ENCODE data around the gene HPCAL1. TPM values are rescaled to one million over a fixed set of nuclear protein-coding genes. Genes with fewer than 3 reads are reported as not detected.
A peak's percentile ranks its signal among the peaks of the same experiment; 100 is the strongest.

The HPCAL1 gene
- total RNA-seq, 1 donor from 2014 or later = 13.1 TPM

DNA sequence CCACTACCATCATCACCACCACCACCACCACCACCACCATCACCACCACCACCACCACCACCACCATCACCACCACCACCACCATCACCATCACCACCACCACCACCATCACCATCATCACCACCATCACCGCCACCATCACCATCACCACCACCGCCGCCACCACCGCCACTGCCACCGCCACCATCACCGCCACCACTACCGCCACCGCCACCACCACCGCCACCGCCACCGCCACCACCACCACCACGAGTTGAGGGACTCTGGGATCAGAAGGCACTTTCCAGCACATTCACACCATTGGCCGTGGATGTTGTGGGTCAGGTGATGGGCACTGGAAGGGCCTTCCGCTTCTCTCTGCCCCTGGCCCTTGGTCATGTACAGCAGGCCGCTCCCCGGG, 96.7 kb downstream of the HPCAL1 start:
- no peak for DNase-seq
- H3K27me3 Mint-ChIP-seq (ENCODE audit: unreplicated experiment) = peaks cover 3% of the 10 kb centered on the region
- no peak overlapping the region for H3K27ac Mint-ChIP-seq (ENCODE audit: unreplicated experiment)
- peaks cover 4% of the 10 kb centered on the region for H3K36me3 Mint-ChIP-seq (ENCODE audit: unreplicated experiment)
- TF ChIP-seq, protein P1, sequence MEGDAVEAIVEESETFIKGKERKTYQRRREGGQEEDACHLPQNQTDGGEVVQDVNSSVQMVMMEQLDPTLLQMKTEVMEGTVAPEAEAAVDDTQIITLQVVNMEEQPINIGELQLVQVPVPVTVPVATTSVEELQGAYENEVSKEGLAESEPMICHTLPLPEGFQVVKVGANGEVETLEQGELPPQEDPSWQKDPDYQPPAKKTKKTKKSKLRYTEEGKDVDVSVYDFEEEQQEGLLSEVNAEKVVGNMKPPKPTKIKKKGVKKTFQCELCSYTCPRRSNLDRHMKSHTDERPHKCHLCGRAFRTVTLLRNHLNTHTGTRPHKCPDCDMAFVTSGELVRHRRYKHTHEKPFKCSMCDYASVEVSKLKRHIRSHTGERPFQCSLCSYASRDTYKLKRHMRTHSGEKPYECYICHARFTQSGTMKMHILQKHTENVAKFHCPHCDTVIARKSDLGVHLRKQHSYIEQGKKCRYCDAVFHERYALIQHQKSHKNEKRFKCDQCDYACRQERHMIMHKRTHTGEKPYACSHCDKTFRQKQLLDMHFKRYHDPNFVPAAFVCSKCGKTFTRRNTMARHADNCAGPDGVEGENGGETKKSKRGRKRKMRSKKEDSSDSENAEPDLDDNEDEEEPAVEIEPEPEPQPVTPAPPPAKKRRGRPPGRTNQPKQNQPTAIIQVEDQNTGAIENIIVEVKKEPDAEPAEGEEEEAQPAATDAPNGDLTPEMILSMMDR (IDR thresholded peaks at IDR 0.05; ENCODE audit: partially characterized antibody, unreplicated experiment) = no peak
- no peak overlapping the region for H3K4me3 Mint-ChIP-seq (ENCODE audit: unreplicated experiment)
- peaks cover 3% of the 10 kb centered on the region for H3K9me3 Mint-ChIP-seq (ENCODE audit: unreplicated experiment)
- H3K4me1 Mint-ChIP-seq (ENCODE audit: low read depth, unreplicated experiment) = peaks cover 10% of the 10 kb centered on the region

DNA sequence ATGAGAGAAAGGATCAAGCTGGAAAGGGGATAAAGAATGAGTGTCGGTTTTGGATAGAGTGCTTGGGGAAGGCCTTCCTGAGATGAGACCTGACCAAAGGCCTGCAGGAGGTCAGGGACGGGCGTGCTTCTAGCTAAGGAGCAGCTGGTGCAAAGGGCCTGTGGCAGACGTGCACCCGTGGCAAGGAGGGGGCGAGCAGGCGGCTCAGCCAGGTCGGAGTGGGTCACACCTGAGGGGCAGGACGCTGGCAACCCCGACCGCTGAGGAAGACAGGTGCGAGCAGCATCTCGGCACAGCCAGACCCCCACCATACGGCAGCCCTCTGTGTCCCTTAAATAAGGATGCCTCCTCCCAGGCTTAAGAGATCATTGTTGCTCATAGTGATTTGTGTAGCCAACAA, 97.3 kb downstream of the HPCAL1 start:
- H3K9me3 Mint-ChIP-seq (ENCODE audit: unreplicated experiment) = peaks cover 3% of the 10 kb centered on the region
- TF ChIP-seq, protein P1 (IDR thresholded peaks at IDR 0.05; ENCODE audit: partially characterized antibody, unreplicated experiment) = no peak
- peaks cover 10% of the 10 kb centered on the region for H3K4me1 Mint-ChIP-seq (ENCODE audit: low read depth, unreplicated experiment)
- peak overlapping the region; percentile 31 for H3K27ac Mint-ChIP-seq (ENCODE audit: unreplicated experiment)
- no peak for DNase-seq
- H3K36me3 Mint-ChIP-seq (ENCODE audit: unreplicated experiment) = peaks cover 4% of the 10 kb centered on the region
- peaks cover 3% of the 10 kb centered on the region for H3K27me3 Mint-ChIP-seq (ENCODE audit: unreplicated experiment)
- H3K4me3 Mint-ChIP-seq (ENCODE audit: unreplicated experiment) = no peak overlapping the region

DNA sequence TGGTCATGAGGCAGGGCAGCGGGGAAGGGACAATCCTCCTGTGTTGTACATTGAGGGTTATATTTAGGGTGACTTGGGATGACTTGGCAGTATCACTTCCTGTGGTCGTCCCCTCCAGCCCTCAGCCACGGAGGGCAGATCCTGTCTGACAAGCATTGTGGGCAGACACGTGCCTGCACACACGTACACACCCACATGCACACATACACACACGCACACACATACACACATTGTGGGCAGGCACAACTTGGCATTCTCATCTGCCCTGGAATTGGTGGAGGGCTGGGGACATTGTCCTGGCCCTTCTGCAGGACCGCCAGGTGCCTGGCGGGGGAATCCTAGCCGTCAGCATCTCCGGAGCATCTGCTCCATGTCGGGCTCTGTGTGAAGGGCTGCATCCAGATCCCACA, 97.9 kb downstream of the HPCAL1 start:
- H3K27ac Mint-ChIP-seq (ENCODE audit: unreplicated experiment) = no peak overlapping the region
- H3K4me3 Mint-ChIP-seq (ENCODE audit: unreplicated experiment) = no peak overlapping the region
- DNase-seq = no peak
- peaks cover 10% of the 10 kb centered on the region for H3K4me1 Mint-ChIP-seq (ENCODE audit: low read depth, unreplicated experiment)
- peaks cover 3% of the 10 kb centered on the region for H3K27me3 Mint-ChIP-seq (ENCODE audit: unreplicated experiment)
- peaks cover 3% of the 10 kb centered on the region for H3K9me3 Mint-ChIP-seq (ENCODE audit: unreplicated experiment)
- peaks cover 4% of the 10 kb centered on the region for H3K36me3 Mint-ChIP-seq (ENCODE audit: unreplicated experiment)
- TF ChIP-seq, protein P1 (IDR thresholded peaks at IDR 0.05; ENCODE audit: partially characterized antibody, unreplicated experiment) = no peak

DNA sequence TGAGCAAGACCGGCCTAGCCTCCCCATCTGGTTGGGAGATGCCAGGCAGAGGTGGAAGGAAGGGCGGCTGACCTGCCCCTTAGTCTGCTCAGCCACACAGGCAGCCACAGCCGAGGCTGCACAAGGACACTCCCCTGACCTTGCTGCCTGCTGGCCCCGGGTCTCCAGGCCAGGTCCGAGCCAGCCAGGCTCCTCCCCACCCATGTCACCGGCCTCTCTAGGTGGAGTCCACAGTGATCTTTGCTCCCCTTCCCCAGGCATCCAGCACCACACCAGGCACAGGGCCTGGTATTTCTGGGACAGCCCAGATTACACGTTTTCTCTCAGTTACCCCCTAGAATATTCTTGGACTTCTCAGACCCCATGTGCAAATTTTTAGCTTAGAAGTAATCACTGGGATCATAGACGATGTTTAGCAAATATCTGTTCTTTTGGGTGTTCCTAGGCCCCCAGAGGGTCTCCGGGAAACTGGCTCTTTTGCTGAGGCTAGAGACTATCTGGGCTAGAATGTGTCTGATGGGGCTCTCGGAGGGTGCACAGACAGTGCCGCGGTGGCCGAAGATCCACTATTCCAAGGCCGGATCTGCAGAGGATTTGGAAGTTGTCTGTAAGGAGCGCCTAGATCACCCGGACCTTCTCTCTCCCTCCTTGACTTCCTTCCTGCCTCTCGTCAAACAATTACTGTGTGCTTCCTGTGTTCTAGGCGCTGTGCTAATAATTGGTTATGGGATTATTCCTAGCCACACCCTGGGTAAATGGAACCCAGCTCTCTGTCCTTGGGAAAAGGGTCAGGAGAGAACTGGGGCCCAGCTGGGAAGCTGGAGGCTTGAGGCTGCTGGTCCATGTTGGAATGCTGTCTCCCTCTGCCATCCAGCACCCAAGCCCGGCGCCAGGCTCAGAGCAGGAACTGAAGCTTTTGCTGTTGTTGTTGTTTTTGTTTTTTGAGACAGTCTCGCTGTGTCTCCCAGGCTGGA, 98.6 kb downstream of the HPCAL1 start:
- no peak overlapping the region for H3K27ac Mint-ChIP-seq (ENCODE audit: unreplicated experiment)
- peaks cover 10% of the 10 kb centered on the region for H3K4me1 Mint-ChIP-seq (ENCODE audit: low read depth, unreplicated experiment)
- peaks cover 3% of the 10 kb centered on the region for H3K27me3 Mint-ChIP-seq (ENCODE audit: unreplicated experiment)
- TF ChIP-seq, protein P1 (IDR thresholded peaks at IDR 0.05; ENCODE audit: partially characterized antibody, unreplicated experiment) = no peak
- H3K36me3 Mint-ChIP-seq (ENCODE audit: unreplicated experiment) = peaks cover 4% of the 10 kb centered on the region
- H3K9me3 Mint-ChIP-seq (ENCODE audit: unreplicated experiment) = peaks cover 3% of the 10 kb centered on the region
- no peak for DNase-seq
- no peak overlapping the region for H3K4me3 Mint-ChIP-seq (ENCODE audit: unreplicated experiment)

DNA sequence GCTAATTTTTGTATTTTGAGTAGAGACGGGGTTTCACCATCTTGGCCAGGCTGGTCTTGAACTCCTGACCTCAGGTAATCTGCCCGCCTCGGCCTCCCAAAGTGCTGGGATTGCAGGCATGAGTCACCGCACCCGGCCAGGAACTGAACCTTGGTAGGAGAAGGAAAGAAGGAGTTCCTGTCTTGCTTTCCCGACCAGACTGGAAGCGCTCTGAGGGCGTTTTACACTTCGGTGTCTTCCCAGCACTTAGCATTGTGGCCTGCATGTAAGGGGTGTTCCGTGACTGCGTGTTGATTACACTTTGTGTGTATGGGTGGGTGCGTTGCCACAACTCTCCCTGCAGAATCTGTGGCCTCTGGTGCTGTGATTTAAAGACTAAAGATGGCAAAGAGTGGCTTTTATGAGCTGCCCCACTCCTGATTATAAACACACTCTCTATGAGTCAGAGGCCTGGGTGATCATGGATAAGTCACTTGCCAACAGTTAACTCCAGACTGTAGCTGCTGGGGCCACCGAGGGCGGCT, 99.4 kb downstream of the HPCAL1 start:
- Mint-ChIP-seq H3K27ac (ENCODE audit: unreplicated experiment) (no peak overlapping the region), H3K4me3 (ENCODE audit: unreplicated experiment) (no peak overlapping the region), H3K27me3 (ENCODE audit: unreplicated experiment) (peaks cover 3% of the 10 kb centered on the region), H3K4me1 (ENCODE audit: low read depth, unreplicated experiment) (peaks cover 10% of the 10 kb centered on the region), H3K9me3 (ENCODE audit: unreplicated experiment) (peaks cover 3% of the 10 kb centered on the region), H3K36me3 (ENCODE audit: unreplicated experiment) (peaks cover 4% of the 10 kb centered on the region)
- TF ChIP-seq, protein P1 (IDR thresholded peaks at IDR 0.05; ENCODE audit: partially characterized antibody, unreplicated experiment) = no peak
- no peak for DNase-seq

Data from glutamatergic neuron (in vitro differentiated cells).